Body of pancreas (tissue), 4 donors: ENCODE results near the gene C19orf12.

Source experiments
- CTCF ChIP-seq, 7 experiments: fragments of 450-650 bp in 4 of 7; fragments of 200-600 bp in 3 of 7; sonication (generic) in 3 of 7; IDR thresholded peaks; one replicate each; pipeline ENCODE4 v1.5.1; 2016 to 2019; ENCODE audit warnings: antibody characterized with exemption in 7 of 7
- POLR2A ChIP-seq, 3 donors: fragments of 450-650 bp; IDR thresholded peaks; one replicate each; pipeline ENCODE4 v1.6.1; 2016; ENCODE audit warnings: antibody characterized with exemption in 3 of 3, mild to moderate bottlenecking in 2 of 3

GRCh38 chr19:29717051-29717450 lies 2.0 kb upstream of the C19orf12 start:
- TF ChIP-seq CTCF (IDR thresholded peaks at IDR 0.05) (no peak), POLR2A (IDR thresholded peaks at IDR 0.05) (no peak)
